GM19043 (cell line): Measurements from ENCODE around the gene ANKRD40CL.
"Not testable (repeated sequence)": the region's sequence is repeated elsewhere in the genome, so short reads cannot be mapped to it uniquely, and the experiment has no call there.

Source experiments
- ATAC-seq: cut with Tn5 transposase; IDR thresholded peaks from one replicate; pipeline ENCODE4 v1.9.1; 2021; ENCODE audit warnings: low read depth; ENCODE audit not compliant: unreplicated experiment

ANKRD40CL gene, protein sequence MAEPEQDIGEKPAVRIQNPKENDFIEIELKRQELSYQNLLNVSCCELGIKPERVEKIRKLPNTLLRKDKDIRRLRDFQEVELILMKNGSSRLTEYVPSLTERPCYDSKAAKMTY

DNA sequence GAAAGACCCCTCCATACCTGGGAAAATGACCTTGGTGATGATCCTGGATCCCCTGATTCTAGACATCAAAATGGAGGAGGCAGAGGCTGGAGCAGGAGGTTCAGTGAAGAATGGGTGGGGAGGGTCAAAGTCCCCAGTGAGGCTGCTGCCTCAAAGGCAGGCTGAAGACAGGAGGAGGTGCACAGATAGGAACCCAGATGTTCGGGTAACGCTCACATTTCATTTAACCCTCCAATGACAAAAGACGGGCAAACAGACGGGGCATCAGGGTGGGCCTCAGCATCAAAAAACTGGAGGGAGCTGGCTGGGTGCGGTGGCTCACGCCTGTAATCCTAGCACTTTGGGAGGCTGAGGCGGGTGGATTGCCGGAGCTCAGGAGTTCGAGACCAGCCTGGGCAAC is at the start of gene ANKRD40CL:
ANKRD40CL (minus strand) TSS at position 73 of the 400 bp plus-strand sequence. CDS start 605 bp downstream, outside the sequence.
- no peak for ATAC-seq

DNA sequence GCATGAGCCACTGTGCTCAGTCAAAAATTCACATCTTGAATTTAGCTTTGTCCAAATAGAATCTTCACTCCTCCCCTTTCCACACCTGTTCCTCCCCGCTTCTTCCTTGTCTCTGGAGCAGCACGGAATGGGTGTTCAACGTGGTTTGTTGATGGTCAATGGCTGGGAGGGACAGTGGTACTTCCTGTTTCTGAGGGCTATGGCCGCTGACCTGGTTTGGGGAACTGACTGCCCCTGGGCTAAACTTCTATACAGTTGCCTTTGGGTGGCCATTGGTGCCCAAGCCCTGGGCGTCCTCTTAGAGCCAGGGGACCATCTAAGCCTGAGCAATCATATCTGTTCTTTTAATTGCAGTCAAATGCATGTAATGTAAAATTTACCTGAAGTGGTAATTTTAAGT is 49.0 kb upstream of the ANKRD40CL start:
- ATAC-seq, result no peak

DNA sequence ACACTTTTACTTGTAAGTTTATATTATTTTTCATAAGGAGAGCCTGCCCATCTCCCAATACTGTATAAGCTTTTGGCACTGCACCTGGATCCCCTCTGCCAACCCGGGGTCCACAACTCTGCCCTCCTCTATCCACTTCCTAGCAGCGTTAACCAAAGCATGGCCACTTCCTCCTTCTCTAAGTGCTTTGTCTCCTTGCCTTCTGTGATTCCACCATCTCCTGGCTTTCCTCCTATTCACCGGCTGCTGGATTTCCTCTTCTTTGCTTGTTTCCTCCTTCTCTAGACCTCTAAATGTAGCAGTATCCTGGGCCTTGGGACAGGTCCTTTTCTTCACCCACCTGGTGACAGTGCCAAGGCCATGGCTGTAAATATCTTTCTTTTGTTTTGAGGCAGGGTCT is 48.1 kb upstream of the ANKRD40CL start:
- ATAC-seq, result no peak

DNA sequence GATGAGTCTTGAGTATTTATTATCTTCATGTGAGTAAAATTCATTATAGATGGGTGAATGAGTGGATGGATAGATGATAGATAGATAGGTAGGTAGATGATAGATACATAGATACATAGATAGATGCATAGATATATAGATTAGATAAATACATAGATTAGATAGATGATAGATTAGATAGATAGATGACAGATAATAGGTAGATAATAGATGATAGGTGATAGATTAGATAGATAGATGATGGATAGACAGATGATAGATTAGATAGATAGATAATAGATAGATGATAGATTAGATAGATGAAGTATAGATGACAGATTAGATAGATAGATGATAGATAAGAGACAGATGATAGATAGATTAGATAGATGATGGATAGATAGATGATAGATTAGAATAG is 46.3 kb upstream of the ANKRD40CL start:
- no peak for ATAC-seq

DNA sequence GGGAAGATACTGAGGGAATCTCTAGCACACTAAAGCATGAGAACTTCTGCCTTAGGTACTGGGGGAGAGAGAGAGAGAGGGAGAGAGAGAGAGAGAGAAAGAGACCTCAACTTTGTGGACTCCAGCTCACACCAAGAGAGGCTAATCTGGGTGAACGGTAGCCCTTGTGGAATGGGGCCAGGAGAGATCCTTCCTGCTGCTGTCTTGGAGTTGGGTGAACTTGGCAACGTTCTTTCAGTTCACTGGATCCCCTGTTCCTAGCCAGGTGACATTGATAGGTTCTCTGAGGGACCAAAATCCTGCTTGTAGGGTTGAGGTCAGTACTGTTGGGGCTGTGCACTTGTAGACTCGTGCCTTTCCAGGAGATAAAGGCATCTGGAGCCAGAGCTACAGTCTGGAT is 41.6 kb upstream of the ANKRD40CL start:
- no peak for ATAC-seq

DNA sequence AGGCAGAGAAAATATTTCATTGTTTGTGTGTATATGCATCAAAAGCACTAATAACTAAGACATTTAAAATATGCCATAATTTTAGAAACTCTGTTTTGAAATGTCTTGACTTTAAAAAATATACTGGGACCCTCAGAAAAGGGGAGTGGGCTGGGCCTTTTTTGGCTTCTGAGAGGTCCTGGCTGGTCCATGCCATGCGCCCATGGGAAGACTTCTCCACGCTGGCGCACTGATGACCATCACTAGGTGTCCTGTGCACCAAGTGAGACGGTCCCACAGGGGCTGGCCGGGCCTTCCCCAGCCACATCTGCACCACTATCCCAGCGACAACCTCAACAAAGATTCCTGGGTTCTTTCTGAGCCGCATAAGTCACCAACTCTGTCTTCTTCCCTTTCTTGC is 41.1 kb upstream of the ANKRD40CL start:
- no peak for ATAC-seq

DNA sequence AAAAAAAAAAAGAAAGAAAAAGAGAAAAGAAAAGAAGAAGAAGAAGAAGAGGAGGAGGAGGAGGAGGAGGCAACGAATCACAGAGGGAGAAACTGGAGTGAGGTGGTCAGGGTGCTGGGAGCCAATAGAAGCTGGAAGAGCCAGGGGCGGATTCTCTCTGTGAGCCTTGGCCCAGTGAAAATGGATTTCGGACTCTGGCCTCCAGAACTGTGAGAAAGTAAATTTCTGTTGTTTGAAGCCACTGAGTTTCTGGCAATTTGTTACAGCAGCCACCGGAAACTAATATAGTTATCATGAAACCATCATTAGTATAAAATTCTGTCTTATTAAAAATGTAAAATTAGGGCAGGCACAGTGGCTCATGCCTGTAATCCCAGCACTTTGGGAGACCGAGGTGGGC is 40.4 kb upstream of the ANKRD40CL start:
- no peak for ATAC-seq

DNA sequence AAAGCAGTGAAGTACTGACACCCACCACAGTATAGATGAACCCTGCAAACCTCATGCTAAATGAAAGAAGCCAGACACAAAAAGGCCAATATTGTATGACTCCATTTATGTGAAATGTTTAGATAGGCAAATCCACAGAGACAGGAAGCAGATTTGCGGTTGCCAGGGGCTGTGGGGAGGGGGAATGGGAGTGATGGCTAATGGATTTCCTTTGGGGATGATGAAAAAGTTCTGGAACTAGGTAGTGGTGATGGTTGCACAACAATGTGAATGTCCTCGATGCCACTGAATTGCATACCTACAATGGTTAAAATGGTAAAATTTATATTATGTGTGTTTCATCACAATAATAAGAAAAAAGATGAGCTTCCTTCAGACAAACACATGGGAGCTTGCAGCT is 39.7 kb upstream of the ANKRD40CL start:
- ATAC-seq, result no peak

DNA sequence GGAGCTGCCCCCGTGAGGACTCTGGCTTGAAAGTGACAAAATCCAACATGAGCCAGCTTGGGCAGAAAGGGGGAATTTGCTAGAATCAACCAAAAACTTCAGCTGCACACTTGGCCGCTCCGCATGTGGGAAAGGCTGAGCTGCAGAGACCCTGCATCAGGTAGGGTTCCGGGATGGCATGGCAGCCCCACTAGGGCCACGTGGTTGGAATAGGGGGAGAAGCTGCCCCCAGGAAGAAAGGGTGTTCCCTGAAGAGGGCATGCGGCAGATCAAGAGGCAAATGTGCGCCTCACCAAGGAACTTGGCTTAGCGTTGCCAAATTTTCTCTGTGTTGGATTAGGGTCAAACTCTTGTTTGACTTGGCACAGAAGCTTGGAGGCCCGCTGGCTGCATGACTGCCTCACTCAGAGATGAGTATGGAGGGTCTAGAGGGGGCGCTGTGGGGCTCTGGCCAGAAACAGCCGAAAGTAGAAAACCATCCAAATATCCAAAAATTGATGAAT is 38.9 kb upstream of the ANKRD40CL start:
- ATAC-seq, result no peak

DNA sequence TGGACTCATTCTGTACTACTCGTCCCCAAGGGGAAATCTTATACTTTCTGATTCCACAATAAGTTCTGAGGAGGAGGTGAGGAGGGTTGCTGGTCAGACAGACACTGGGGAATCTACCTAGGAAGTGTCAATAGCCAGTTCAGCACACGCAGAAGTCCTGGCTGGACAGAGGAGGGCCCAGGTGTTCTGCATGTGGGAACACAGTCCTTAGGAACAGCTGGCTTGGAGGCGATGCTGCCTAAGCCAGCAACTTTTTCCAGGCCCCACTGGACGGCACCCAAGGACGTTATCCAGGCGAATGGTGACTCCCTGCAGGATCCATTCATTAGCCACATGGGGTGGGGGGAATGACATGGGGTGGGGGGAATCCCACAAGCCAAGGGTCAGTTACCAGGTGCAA is 38.2 kb upstream of the ANKRD40CL start:
- no peak for ATAC-seq

DNA sequence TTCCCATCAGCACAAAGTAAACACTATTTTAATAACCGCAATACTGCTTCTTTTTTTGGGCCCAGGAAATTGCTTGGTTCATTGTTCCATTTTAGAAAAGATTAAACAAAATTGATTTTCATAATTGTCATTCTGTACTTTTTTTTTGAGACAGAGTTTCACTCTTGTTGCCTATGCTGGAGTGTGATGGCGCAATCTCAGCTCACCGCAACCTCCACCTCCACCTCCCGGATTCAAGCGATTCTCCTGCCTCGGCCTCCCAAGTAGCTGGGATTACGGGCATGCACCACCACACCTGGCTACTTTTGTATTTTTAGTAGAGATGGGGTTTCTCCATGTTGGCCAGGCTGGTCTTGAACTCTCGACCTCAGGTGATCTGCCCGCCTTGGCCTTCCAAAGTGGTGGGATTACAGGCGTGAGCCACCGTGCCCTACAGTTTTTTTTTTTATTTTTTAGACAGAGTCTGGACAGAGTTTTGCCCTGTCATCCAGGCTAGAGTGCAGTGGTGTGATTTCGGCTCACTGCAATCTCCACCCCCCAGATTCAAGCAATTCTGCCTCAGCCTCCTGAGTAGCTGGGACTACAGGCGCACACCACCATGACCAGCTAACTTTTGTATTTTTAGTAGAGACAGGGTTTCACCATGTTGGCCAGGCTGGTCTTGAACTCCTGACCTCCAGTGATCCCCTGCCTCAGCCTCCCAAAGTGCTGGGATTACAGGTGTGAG is 37.6 kb upstream of the ANKRD40CL start:
- not testable (repeated sequence) for ATAC-seq

DNA sequence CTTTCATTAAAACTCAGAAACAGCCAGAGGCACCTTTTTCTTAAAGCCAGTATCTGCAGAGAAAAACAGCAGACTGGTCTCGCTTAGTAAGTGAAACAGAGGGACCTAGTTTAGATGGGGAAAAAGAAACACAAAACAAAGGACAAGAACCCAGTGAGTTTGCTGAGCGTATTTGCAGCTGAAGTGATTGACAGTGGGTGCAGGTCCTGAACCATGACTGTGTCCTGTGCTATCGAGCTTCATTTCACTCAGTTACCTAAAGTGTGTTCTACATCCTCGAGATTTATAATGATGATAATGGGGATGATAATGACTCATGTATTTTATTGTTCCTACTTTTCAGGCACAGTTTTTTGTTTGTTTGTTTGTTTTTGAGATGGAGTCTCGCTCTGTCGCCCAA is 36.4 kb upstream of the ANKRD40CL start:
- no peak for ATAC-seq

DNA sequence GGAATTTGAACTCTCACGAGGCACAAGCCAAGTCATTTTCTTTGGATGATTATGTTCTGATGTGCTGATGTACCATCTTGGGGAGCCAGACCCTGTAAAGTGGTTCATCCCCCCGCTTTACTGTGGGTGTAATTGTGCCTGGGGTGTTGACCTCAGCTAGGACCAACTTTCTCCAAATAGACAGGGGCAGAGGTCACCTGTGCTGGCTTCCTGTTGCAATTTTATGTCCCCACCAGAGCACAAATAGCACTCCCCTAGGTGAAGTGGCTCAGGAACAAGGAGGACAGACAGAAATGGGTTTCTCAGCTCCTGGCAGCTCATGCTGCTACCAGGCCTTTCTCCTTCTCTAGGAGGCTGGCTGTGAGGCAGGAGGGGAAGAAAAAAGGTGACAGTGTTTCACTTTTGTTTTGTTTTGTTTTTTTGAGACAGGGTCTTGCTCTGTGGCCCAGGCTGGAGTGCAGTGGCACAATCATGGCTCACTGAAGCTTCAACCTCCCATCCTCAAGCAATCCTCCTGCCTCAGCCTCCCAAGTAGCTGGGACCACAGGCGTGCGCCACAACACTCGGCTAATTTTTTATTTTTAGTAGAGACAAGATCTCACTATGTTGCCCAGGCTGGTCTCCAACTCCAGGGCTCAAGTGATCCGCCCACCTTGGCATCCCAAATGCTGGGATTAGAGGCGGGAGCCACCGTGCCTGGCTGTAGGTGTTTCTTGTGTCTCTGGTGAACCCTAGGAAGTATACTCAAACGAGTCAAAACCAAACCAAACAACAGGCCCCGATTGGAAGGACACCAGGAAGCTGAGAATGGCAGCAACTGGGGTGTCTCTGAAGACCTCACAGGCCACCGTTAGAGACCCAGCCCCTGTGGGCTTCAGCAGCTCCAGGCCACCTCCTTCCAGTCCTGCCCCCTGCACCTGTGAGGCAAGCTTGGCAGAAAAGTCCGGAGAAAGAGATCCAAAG is 35.6 kb upstream of the ANKRD40CL start:
- no peak for ATAC-seq

DNA sequence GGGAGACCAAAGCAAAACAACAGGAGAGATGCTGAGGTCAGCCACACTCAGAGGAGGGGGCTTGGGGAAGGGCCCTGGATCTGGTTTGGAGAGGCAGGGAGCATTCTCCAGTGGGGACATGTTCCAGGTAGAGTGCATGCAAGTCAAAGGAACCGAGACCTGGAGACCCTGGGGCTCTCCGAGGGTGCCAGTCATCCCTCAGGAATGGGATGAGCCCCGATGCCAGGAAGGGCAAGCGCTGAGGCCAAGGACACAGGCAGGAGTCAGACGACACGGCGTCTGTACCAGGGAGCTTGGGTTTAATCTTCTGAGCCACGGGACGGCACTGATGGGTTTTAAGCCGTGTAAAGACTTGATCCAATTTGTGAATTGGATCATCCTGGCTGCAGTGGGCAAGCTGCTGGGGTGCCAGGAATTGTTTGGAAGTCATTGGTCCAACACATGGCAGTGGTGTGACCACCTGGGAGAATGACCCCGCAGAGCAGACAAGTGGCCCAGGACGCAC is 32.9 kb upstream of the ANKRD40CL start:
- no peak for ATAC-seq

DNA sequence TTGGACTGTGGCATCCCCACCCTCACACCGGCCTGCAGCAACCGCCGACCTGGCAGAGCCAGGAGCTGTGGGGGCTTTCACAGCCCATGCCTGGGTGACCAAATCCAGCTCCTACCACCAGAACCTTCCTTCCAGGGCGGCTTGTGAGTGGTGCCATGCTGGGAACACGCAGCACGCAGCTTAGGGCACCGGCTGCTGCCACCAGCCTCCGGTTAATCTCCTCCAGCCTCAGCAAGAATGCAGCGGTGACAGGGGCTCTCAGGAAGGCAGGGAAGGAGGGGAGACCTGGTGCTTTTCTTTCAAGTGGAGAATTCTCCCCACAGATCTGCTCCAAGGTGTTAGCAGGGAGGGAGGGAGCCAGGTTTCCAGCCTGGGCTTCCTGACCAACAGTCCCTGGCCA is 32.3 kb upstream of the ANKRD40CL start:
- no peak for ATAC-seq

DNA sequence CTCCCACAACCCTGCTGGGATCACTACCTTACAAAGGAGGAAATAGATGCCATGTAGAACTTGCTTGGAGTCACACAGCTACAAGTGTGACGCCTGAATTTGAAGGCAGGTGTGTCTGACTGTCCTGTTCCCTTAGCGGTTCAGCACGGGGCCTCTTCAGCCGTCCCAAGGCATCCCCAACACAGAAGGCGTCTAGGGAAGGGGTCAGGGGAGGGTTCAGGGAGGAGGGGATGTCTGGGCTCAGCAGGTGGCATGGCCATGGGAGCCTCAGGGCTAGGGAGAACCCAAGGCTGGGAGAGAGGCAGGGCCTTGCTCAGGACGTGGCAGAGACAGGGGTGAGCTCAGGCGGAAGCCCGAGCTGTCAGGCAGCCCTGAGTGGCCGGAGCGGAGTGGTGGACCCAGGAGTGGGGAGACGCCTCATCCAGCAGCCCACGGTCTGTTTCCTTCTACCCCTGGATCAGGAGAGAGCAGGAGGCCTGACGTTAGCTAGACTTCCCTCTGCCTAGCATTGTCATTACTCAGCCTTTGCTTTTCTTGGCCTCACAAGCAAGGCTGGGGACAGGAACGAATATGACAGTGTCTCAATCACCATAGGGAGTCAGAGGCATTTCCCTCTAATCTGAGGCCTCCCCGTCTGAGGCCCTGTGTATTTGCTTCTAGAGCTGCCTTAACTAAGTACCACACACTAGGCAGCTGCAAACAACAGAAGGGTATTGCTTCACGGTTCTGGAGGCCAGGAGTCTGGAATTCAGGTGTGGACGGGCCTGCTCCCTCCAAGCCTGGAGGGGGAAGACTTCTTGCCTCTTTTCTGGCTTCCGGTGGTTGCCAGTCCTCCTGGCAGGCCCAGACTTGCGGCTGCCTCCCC is 31.3 kb upstream of the ANKRD40CL start:
- no peak for ATAC-seq

DNA sequence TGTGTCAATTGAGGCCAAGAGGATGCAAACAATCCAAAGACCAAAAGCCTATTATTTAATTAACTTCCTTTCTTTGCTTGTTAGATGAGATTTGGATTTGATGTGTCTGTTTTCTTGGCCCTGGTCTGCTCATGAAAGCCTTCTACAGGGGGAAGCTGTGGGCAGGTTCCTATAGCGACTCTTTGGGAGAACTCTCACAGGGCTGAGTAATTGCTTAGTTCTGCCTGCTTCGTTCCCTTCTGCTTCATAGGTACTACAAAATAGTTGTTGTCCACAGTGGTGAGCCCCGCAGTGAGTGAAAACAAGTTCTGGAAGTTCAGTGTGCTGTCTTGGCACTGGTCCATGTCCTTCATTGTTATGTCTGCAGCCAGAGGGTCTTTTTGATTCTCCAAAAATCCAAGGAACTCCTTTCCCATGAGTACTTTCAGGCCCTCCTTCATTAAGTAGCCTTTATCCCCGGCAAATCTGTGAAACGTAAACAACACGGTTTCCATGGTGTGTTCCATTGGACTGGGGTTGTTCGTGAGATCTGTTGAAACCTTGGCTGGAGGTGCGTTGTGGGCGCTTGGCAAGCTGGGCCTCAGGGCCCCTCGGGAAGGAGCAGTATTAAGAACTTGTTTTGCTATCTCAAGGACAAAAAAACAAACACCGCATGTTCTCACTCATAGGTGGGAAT is 30.0 kb upstream of the ANKRD40CL start:
- ATAC-seq, result no peak

DNA sequence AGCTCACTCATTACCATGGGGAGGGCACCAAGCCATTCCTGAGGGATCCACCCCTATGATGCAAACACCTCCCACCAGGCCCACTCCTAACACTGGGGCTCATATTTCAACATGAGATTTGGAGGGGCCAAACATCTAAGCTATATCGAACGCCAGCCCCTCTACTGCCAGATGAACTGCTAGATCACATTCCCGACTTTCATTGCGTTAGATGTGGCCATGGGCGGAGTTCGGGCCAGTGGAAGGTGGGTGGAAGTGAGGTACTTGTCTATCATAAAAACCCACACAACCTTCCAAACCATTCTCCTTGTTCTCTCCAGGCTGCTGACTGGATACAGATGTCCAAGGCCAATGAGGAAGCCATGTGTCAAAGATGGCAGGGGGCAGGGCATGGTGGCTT is 27.0 kb upstream of the ANKRD40CL start:
- no peak for ATAC-seq

DNA sequence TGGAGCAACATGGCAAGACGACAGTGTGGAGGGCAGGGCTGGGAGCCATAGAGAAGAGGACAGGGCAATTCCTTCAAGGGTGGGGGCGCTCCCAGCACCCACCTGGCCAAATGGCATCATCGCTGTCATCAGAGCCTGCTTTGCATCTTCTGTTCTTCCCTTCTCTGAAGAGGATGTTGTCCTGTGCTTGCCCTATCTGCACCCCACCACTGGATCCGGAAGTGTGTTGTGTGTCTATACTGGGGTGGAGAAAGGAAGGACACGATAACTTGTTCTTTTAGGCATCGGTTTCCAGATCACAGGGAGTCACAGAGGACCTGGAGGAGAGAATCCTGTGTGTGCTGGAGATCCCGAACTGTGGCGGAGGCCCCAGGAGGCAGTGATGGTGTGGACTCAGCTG is 25.7 kb upstream of the ANKRD40CL start:
- no peak for ATAC-seq

DNA sequence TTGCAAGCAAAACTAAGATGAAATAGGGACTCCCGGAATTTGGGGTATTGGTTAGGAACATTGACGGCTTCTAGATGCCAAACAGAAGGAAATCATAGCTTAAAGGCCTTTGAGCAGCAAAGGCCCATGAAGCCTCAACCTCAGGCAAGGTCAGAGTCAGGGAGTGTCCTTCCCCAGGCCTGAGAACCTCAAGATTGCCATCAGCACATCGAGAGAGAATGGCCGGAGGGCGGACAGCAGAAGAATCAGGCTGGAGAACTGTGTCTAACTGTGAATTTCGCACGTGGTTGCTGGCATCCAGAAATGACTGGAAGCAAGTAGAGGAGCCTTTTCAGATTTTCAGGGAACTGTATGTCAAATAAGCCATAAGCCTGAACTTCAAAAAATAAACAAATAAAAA is 24.8 kb upstream of the ANKRD40CL start:
- no peak for ATAC-seq
